ENCODE results near the gene LNPEP.

The LNPEP gene

DNA sequence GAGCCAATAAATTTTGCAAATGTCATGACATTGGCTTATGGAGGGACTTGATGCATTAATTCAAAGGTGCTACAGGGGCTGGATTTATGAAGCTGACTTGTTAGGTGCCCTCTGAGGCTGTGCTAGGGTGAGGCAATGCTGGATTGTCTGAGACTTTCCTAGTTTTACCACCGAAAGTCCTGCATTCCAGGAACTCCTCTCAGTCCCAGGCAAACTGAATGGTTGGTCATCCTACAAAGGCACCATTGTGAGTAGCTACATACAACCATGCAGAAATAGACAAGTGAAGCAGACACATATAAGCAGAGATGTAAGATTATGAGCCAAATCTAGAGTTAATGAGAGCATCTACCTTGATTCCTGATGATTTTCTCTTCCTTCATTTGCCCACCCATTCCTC, 111.2 kb downstream of the LNPEP start:
- intact Hi-C loops (cut with micrococcal nuclease): loop anchor here (10.0 kb wide), 1 partner anchor 88 kb away; no protein-coding TSS in a partner anchor
- no peaks in the 10 kb centered on the region for H3K9me3 Mint-ChIP-seq
- no peak overlapping the region for H3K27ac Mint-ChIP-seq
- peaks cover 9% of the 10 kb centered on the region for H3K4me1 Mint-ChIP-seq (ENCODE audit: low read depth)
- peaks cover 9% of the 10 kb centered on the region for H3K27me3 Mint-ChIP-seq
- no peaks in the 10 kb centered on the region for H3K36me3 Mint-ChIP-seq (ENCODE audit: low read depth)
- H3K4me3 Mint-ChIP-seq: no peak overlapping the region

DNA sequence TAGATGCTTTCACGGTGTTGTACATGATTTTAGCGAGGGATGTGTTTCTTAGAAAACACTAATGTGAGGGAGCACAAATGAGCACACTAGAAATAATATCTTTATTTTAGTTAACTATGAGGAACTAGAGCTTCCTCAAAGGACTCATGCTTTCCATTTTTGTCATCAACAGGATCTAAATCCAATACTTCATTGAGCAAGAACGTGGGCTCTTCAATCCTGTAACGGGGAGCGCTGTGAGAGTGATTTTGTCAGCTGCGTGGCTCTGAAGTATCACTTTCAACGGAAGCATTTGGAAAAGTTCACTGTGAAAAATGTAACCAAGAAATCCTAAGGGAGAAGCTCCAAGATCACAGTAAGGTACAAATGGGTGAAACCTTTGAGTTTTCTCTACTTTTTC, 113.3 kb downstream of the LNPEP start:
- intact Hi-C loops (cut with micrococcal nuclease): loop anchor here (10.0 kb wide), 1 partner anchor 86 kb away; no protein-coding TSS in a partner anchor
- H3K4me3 Mint-ChIP-seq: no peak overlapping the region
- H3K27ac Mint-ChIP-seq: no peak overlapping the region
- no peaks in the 10 kb centered on the region for H3K9me3 Mint-ChIP-seq
- peaks cover 6% of the 10 kb centered on the region for H3K27me3 Mint-ChIP-seq
- H3K36me3 Mint-ChIP-seq (ENCODE audit: low read depth): no peaks in the 10 kb centered on the region
- peaks cover 9% of the 10 kb centered on the region for H3K4me1 Mint-ChIP-seq (ENCODE audit: low read depth)

DNA sequence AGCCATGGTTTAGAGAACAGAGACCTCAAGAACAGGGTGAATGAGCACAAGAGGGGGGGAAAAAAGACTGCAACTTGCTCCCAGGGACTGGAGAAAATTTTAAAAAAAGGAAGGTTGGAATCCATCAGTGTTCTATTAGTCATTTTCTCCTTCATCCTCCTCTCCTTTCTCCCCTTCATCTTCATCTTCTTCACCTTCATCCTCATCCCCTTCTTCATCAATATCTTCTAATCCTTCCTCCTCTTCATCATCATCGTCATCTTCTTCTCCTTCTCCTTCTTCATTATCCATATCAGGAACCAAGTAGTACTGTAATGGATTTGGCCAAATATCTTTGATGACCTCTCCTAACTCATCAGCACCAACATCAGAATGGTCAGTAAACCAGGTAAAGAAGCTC, 120.4 kb downstream of the LNPEP start:
- Mint-ChIP-seq H3K27ac (no peak overlapping the region), H3K9me3 (peaks cover 16% of the 10 kb centered on the region), H3K27me3 (no peaks in the 10 kb centered on the region), H3K4me1 (ENCODE audit: low read depth) (no peaks in the 10 kb centered on the region), H3K4me3 (no peak overlapping the region), H3K36me3 (ENCODE audit: low read depth) (no peaks in the 10 kb centered on the region)
- intact Hi-C loops (cut with micrococcal nuclease): no loop called here

DNA sequence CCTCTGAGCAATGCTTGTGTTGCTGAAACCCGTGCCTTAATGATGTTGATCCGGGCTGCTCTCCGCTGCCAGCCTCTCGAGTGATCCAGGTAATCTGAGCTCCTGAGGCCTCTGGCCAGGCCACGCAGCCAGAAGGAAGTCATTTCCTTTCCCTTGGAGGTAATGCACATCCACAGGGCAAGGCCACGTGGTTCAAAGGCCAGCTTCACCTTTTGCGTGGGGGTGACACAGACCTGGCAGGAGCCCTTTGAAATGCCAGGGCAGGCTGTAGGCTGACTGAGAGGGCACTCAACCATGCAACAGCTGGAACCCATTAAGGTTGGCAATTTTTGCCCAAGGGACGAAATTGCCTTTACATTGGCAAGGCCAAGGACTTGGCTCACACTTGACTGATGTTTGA, 126.2 kb downstream of the LNPEP start:
- no peaks in the 10 kb centered on the region for H3K4me1 Mint-ChIP-seq (ENCODE audit: low read depth)

DNA sequence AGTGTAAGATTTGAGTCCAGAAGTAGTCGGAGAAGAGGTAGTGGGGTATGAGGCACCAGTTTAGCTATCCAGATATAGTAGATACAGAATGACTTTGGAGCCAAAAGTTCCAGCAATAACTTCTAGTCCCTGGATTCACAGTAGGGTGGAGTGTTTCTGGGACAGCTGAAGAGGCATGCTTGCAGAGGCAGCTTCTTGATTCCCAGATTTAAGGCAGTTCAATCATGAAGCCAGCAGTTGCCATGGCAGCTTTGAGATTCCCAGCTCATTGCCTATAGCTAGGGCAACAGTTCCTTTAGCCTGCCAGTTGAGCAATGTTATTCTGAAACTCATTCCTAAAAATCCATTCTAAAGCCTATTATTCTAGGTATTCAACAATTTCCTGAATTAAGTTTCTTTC, 127.4 kb downstream of the LNPEP start:
- peaks cover 16% of the 10 kb centered on the region for H3K9me3 Mint-ChIP-seq
- H3K36me3 Mint-ChIP-seq (ENCODE audit: low read depth): no peaks in the 10 kb centered on the region
- no peaks in the 10 kb centered on the region for H3K27me3 Mint-ChIP-seq
- intact Hi-C loops (cut with micrococcal nuclease): no loop called here
- H3K4me1 Mint-ChIP-seq (ENCODE audit: low read depth): no peaks in the 10 kb centered on the region
- H3K4me3 Mint-ChIP-seq: no peak overlapping the region
- no peak overlapping the region for H3K27ac Mint-ChIP-seq

More for the DNA sequence above, 126.2 kb downstream of the LNPEP start:
- Mint-ChIP-seq H3K9me3 (peaks cover 16% of the 10 kb centered on the region), H3K36me3 (ENCODE audit: low read depth) (no peaks in the 10 kb centered on the region), H3K27ac (no peak overlapping the region), H3K27me3 (no peaks in the 10 kb centered on the region), H3K4me3 (no peak overlapping the region)
- intact Hi-C loops (cut with micrococcal nuclease): no loop called here

DNA sequence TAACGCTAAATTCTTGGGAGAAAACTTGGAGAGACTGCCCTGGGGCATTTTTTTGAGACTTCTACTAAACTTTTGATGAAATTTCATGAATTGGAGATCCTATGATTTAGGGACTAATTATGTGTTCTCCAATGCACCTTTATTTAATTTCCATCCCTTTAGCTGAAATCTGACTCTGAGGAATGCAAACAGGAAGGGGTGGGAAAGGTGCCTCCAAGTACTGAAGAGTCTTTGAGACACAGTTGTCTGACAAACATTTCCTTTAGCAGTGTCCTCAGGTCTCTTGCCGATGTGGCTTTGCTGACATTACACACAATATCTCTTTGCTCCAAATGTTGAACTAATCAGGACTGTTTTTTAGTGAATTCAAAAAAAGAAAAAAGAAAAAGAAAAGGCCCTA, 129.6 kb downstream of the LNPEP start:
- Mint-ChIP-seq H3K9me3 (no peaks in the 10 kb centered on the region), H3K4me1 (ENCODE audit: low read depth) (no peaks in the 10 kb centered on the region), H3K27me3 (no peaks in the 10 kb centered on the region), H3K27ac (no peak overlapping the region), H3K36me3 (ENCODE audit: low read depth) (no peaks in the 10 kb centered on the region), H3K4me3 (no peak overlapping the region)
- intact Hi-C loops (cut with micrococcal nuclease): no loop called here

DNA sequence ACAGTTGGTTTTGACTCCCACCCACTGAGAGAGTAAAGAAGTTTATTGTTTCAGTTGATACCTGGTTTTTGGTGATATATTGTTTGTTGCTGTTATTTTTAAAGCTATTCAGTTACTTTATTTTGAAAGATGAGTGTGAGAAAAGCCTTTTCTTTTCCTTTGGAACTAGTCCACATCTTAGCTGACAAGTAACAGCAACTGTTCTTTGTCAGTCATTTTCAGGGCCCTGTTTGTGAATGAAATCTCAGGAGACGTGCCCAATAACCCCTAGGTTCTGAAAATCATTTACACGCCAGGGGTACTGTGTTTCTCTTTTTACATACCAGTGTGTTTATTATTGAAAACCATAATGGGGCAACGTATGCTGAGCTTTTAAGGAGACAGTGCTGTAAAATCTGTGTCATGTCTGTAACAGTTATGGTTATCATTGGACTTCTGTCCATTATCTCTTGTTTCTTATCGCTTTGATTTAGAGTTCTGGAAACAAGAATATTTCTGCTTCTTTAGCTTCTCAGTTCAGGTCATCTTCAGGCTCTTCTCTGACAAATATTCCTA, 131.5 kb downstream of the LNPEP start:
- no peaks in the 10 kb centered on the region for H3K27me3 Mint-ChIP-seq

DNA sequence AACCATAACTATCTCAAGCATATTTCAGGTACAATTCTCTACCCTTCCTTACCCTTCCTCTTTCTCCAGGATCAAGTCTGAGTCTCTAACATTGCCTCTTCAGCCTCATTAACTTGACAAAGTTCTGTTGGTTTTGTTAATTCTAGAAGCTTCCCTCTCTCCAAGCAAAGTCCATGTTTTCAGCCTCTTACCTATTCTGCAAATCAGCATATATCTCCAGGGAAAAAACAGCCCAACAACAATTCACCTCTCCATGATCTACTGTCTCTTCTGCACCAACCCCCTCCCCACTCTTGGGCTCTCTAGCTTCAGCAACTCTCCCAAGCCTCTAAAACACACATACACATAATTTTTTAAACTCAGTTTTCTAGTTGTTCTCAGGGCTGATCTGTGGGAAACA, 134.4 kb downstream of the LNPEP start:
- Mint-ChIP-seq H3K27me3 (no peaks in the 10 kb centered on the region), H3K4me3 (no peak overlapping the region), H3K36me3 (ENCODE audit: low read depth) (no peaks in the 10 kb centered on the region), H3K9me3 (no peaks in the 10 kb centered on the region), H3K4me1 (ENCODE audit: low read depth) (no peaks in the 10 kb centered on the region), H3K27ac (no peak overlapping the region)
- intact Hi-C loops (cut with micrococcal nuclease): no loop called here

More for the DNA sequence above, 131.5 kb downstream of the LNPEP start:
- Mint-ChIP-seq H3K27ac (no peak overlapping the region), H3K9me3 (no peaks in the 10 kb centered on the region), H3K4me1 (ENCODE audit: low read depth) (no peaks in the 10 kb centered on the region), H3K4me3 (no peak overlapping the region), H3K36me3 (ENCODE audit: low read depth) (no peaks in the 10 kb centered on the region)
- intact Hi-C loops (cut with micrococcal nuclease): no loop called here

DNA sequence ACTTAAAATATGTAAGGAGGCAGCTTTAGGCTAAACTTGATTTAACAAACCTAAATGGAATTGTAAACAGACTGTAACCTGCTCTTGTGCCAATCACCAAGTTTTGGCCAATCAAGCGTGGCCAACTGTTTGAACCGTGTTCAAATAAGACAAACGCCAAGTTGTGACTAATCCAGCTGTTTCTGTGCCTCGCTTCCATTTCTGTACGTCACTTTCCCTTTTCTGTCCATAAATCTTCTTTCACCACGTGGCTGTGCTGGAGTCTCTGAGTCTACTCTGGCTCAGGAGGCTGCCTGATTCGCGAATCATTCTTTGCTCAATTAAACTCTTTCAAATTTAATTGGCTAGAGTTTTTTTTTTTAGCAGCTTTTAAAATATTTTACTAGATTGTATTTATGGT, 135.2 kb downstream of the LNPEP start:
- intact Hi-C loops (cut with micrococcal nuclease): no loop called here

DNA sequence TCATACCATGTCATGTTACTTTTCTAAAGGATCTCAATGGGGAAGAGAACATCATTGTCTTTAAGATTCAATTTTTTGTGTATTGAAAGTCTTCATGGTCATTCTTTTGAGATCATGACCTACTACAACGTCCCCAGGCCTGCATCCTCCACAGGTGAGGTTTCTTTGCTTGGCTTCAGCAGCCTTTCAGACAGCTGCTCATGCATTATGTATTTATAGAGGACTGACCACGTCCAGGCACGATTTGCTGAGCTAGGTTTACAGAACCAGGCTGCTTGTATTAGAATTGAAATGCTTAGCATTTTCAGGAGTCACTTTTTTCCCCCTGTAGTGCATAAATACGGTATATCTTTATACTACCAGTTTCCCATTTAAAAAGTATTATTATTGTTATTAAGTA, 136.1 kb downstream of the LNPEP start:
- Mint-ChIP-seq H3K27ac (no peak overlapping the region), H3K4me1 (ENCODE audit: low read depth) (no peaks in the 10 kb centered on the region), H3K9me3 (no peaks in the 10 kb centered on the region), H3K27me3 (no peaks in the 10 kb centered on the region), H3K4me3 (no peak overlapping the region), H3K36me3 (ENCODE audit: low read depth) (no peaks in the 10 kb centered on the region)
- intact Hi-C loops (cut with micrococcal nuclease): no loop called here

More for the DNA sequence above, 135.2 kb downstream of the LNPEP start:
- Mint-ChIP-seq H3K36me3 (ENCODE audit: low read depth) (no peaks in the 10 kb centered on the region), H3K4me1 (ENCODE audit: low read depth) (no peaks in the 10 kb centered on the region), H3K9me3 (no peaks in the 10 kb centered on the region), H3K27me3 (no peaks in the 10 kb centered on the region), H3K27ac (no peak overlapping the region), H3K4me3 (no peak overlapping the region)

DNA sequence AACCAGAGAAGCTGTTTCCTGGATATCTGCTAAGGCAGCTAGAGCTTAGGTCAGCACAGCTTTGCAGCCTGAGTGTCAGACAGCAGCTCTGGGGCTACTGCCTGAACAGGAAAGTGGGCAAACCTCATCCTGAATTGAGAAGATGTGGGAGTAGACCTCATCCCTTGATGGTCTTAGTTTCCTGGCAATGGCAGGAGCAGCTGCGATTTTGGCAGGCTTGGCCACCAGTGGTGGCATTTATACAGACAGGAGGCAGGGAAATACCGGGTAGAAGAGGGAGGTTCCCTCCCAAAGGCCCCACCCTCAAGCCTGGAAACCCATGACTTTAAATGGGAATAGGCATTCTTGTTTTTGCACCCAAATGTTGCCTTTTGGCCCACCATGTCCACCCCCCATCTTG, 136.8 kb downstream of the LNPEP start:
- Mint-ChIP-seq H3K4me1 (ENCODE audit: low read depth) (no peaks in the 10 kb centered on the region), H3K36me3 (ENCODE audit: low read depth) (no peaks in the 10 kb centered on the region), H3K27ac (no peak overlapping the region), H3K4me3 (no peak overlapping the region), H3K27me3 (no peaks in the 10 kb centered on the region), H3K9me3 (no peaks in the 10 kb centered on the region)
- intact Hi-C loops (cut with micrococcal nuclease): no loop called here

DNA sequence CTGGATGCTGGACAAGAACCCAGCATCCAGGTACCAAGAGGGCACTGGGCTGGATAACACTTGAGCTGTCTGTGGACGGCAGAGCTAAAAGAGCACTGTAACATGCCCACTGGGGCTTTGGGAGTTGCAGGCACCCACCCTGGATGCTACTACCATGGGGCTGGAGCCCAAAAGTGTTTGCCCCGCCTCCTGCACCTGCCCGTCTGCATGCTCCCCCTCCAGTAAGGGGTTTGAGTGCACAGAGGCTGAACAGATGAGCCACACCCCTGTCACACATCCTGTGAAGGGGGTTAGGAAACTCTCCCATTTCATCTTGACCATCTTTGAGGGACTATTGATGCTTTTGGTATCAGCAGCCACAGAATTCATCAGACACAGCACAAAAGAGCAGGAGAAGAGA, 137.5 kb downstream of the LNPEP start:
- no peak overlapping the region for H3K4me3 Mint-ChIP-seq
- no peaks in the 10 kb centered on the region for H3K4me1 Mint-ChIP-seq (ENCODE audit: low read depth)
- intact Hi-C loops (cut with micrococcal nuclease): no loop called here
- H3K27ac Mint-ChIP-seq: no peak overlapping the region
- no peaks in the 10 kb centered on the region for H3K27me3 Mint-ChIP-seq
- no peaks in the 10 kb centered on the region for H3K9me3 Mint-ChIP-seq
- no peaks in the 10 kb centered on the region for H3K36me3 Mint-ChIP-seq (ENCODE audit: low read depth)

DNA sequence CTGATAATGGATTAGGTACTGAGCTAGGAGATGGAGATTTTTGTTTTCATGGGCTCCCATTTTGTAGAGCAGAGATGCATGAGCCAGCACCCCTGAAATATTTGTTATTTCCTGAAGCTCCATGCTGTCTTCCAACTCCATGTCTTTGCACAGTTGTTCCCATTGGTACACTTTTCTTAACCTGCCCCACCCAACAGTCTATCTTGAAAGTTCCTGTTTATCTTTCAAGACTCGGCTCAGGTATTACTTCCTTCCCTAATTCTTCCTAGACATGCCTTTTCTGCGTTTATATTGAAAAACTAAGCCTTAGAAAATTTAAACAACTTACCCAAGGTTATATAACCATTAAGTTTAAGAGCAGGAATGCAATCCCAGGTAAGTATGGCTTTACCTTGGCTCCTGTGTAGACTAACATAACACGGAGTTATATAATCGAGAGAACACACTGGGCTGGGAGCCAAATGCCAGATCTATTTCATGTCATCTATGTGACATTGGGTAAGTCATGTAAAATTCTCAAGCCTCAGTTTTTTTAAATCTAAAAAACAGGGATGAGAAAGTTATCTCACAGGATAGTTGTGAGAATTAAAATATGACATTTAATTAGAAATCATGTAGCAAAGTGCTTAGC, 139.1 kb downstream of the LNPEP start:
- no peak overlapping the region for H3K27ac Mint-ChIP-seq
- peaks cover 10% of the 10 kb centered on the region for H3K4me1 Mint-ChIP-seq (ENCODE audit: low read depth)
- no peaks in the 10 kb centered on the region for H3K27me3 Mint-ChIP-seq
- no peak overlapping the region for H3K4me3 Mint-ChIP-seq
- no peaks in the 10 kb centered on the region for H3K36me3 Mint-ChIP-seq (ENCODE audit: low read depth)
- intact Hi-C loops (cut with micrococcal nuclease): no loop called here
- H3K9me3 Mint-ChIP-seq: no peaks in the 10 kb centered on the region

DNA sequence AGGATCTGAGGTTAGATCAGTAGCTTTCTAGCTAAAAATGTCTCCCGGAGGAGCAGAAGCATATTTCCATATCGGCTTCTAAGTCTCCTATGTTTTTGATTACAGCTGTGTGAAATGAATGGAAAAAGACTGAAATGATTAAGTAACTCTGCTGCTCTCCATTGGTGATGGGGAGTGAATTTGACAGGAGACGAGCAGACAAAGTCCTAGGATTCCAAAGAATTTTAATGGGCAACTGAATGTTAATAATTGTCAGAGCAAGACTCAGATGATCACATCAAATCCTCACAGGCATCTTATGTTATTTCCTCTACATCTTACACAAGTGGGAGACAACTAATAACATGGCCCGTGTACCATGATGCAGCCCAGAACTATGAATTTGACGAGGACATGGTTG, 139.8 kb downstream of the LNPEP start:
- Mint-ChIP-seq H3K36me3 (ENCODE audit: low read depth) (no peaks in the 10 kb centered on the region), H3K27ac (no peak overlapping the region), H3K27me3 (no peaks in the 10 kb centered on the region), H3K4me1 (ENCODE audit: low read depth) (peaks cover 10% of the 10 kb centered on the region), H3K4me3 (no peak overlapping the region), H3K9me3 (no peaks in the 10 kb centered on the region)
- intact Hi-C loops (cut with micrococcal nuclease): no loop called here

DNA sequence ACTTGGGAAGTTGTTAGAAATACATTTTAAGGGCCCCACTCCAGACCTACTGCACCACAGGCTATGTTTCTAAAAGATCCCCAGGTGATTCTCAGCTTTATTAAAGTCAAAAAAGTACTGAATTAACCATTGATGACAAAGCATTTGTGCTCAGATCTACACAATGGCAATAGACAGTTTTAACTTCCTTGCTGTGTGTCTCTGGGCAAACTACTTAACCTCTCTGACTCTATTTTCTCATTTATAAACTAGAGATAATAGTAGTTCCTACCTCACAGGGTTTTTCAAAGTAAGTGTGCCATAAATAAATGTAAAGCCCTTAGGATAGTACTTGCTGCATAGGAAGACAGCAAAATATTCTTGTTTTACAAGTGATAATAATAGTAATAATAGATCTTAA, 140.2 kb downstream of the LNPEP start:
- no peak overlapping the region for H3K27ac Mint-ChIP-seq
- H3K9me3 Mint-ChIP-seq: no peaks in the 10 kb centered on the region
- peaks cover 10% of the 10 kb centered on the region for H3K4me1 Mint-ChIP-seq (ENCODE audit: low read depth)
- H3K4me3 Mint-ChIP-seq: no peak overlapping the region
- intact Hi-C loops (cut with micrococcal nuclease): no loop called here
- H3K27me3 Mint-ChIP-seq: no peaks in the 10 kb centered on the region
- no peaks in the 10 kb centered on the region for H3K36me3 Mint-ChIP-seq (ENCODE audit: low read depth)

All from dendritic cell treated with granulocyte-macrophage colony-stimulating factor and Interleukin-4, amounts not matched to agents 40 ng/mL and 50 ng/mL, for 4 days (primary cell).